Kidney (tissue), 14 donors: ENCODE data around the gene DYNLT5. TPM values are rescaled to one million over a fixed set of nuclear protein-coding genes. Genes with fewer than 3 reads are reported as not detected.

Experiments used
- DNase-seq, 5 donors: peaks; one replicate each; pipeline ENCODE4 v3.0.0-alpha.2; 2013 to 2020
- FAIRE-seq: peaks from 2 replicates; lab custom pipeline; 2012; peaks lifted over from hg19 to GRCh38; lab: Jason Lieb, UNC
- H3K27ac ChIP-seq, 2 donors: one replicate each; pipeline ENCODE4 v1.7.0; 2013; ENCODE audit warnings: low read depth in 2 of 2, low read length in 2 of 2, inconsistent platforms in 1 of 2
- H3K27me3 ChIP-seq: one replicate; pipeline ENCODE4 v1.7.1; 2013; ENCODE audit warnings: low read length, inconsistent platforms; ENCODE audit not compliant: control insufficient read depth, insufficient read depth
- H3K36me3 ChIP-seq, 3 donors: one replicate each; pipeline versions ENCODE4 v1.7.0 to v1.7.1; 2013; ENCODE audit warnings: low read length in 3 of 3, control low read depth in 1 of 3, inconsistent platforms in 1 of 3; ENCODE audit not compliant: insufficient read depth in 3 of 3, control insufficient read depth in 2 of 3
- H3K4me1 ChIP-seq, 3 donors: one replicate each; pipeline versions ENCODE4 v1.7.0 to v1.7.1; 2013; ENCODE audit warnings: low read length in 3 of 3, inconsistent platforms in 1 of 3, low read depth in 1 of 3; ENCODE audit not compliant: control insufficient read depth in 2 of 3, insufficient read depth in 2 of 3
- H3K4me3 ChIP-seq, 3 donors: one replicate each; pipeline versions ENCODE4 v1.7.0 to v1.8.1; 2013; ENCODE audit warnings: low read length in 3 of 3, control low read depth in 1 of 3, inconsistent platforms in 1 of 3
- H3K9ac ChIP-seq, 3 donors: one replicate each; pipeline versions ENCODE4 v1.7.0 to v1.7.1; 2013; ENCODE audit warnings: low read length in 3 of 3, control low read depth in 1 of 3, inconsistent platforms in 1 of 3
- H3K9me3 ChIP-seq, 3 donors: one replicate each; pipeline versions ENCODE4 v1.7.0 to v1.7.1; 2013; ENCODE audit warnings: low read length in 3 of 3, control low read depth in 1 of 3, inconsistent platforms in 1 of 3; ENCODE audit not compliant: control insufficient read depth in 2 of 3, insufficient read depth in 1 of 3
- CTCF ChIP-seq: IDR thresholded peaks from 3 replicates; pipeline ENCODE4 v1.5.1; 2012; ENCODE audit warnings: mild to moderate bottlenecking, moderate library complexity, borderline replicate concordance; ENCODE audit not compliant: insufficient read depth; ENCODE audit errors: extremely low read depth
- intact Hi-C: fragments of 100-400 bp; cut with DNase I; formaldehyde crosslinking; loops from one replicate; pipeline ENCODE4 v1.11.1; 2022
- polyA plus RNA-seq: library from polyadenylated mRNA; stranded (reverse); fragments of 350-450 nt; fragmentation: Illumina TruSeq; extraction: RNeasy Lipid Tissue Mini Kit (QIAGEN cat#74804); gene quantifications from one replicate; pipeline ENCODE4 v1.2.3, GENCODE V29; 2014; ENCODE audit warnings: low read depth, low replicate concordance; ENCODE audit not compliant: insufficient read depth
- total RNA-seq: library from RNA; stranded (reverse); fragmentation: NEBNext Ultra II Directional; extraction: Animal tissue kit (Norgen Biotek cat#: 25700); gene quantifications from one replicate; pipeline ENCODE4 v1.2.1, GENCODE V29; 2021
- donor health status: control.
- donor health status: control.
- donor health status: control.
- donor health status: control.
- donor health status: control.
- donor health status: DM: yes; HTN: yes; CAD: no.
- donor health status: Normal renal cell carcinoma (clear cell type).

DYNLT5 gene
- total and polyA plus RNA-seq, 2 donors from 2014 or later = 0.41 to 1.4 TPM

- Histone ChIP-seq H3K36me3 (no peaks in the 10 kb centered on the region), H3K27ac (no peak overlapping the region), H3K9me3 (no peaks in the 10 kb centered on the region), H3K4me1 (no peaks in the 10 kb centered on the region), H3K4me3 (no peak overlapping the region), H3K27me3 (no peaks in the 10 kb centered on the region), H3K9ac (no peak overlapping the region)
- peak; percentile 59 for TF ChIP-seq CTCF
- intact Hi-C loops = no loop called here
- DNase-seq (peak in 3 of 5 donors; percentile 25 to 64 (median 40)), FAIRE-seq (peak; percentile 59)
These were observed 12.8 kb downstream of the DYNLT5 start for GRCh38 chr1:66764994-66765578.

GRCh38 chr1:66767626-66768025 lies 15.4 kb downstream of the DYNLT5 start:
- FAIRE-seq = no peak

GRCh38 chr1:66768965-66769364 lies 16.7 kb downstream of the DYNLT5 start:
- DNase-seq (no peak), FAIRE-seq (no peak)
- no peaks in the 10 kb centered on the region for H3K4me1 ChIP-seq
- intact Hi-C loops = no loop called here
- H3K9ac ChIP-seq = no peak overlapping the region
- H3K27me3 ChIP-seq = no peaks in the 10 kb centered on the region
- H3K4me3 ChIP-seq = no peak overlapping the region
- TF ChIP-seq CTCF = no peak
- no peaks in the 10 kb centered on the region for H3K36me3 ChIP-seq
- no peak overlapping the region for H3K27ac ChIP-seq
- H3K9me3 ChIP-seq = no peaks in the 10 kb centered on the region

More at GRCh38 chr1:66767626-66768025, 15.4 kb downstream of the DYNLT5 start:
- Histone ChIP-seq H3K27ac (no peak overlapping the region), H3K36me3 (no peaks in the 10 kb centered on the region), H3K27me3 (no peaks in the 10 kb centered on the region), H3K9ac (no peak overlapping the region), H3K4me1 (no peaks in the 10 kb centered on the region), H3K9me3 (no peaks in the 10 kb centered on the region), H3K4me3 (no peak overlapping the region)
- no peak for DNase-seq
- intact Hi-C loops = no loop called here
- TF ChIP-seq CTCF = no peak
